IPS-11a (cell line): ENCODE measurements around the gene NES.

Source experiments
- H3K4me3 ChIP-seq: one replicate; pipeline ENCODE4 v1.5.1; 2013; ENCODE audit warnings: low read depth, low read length, control low read depth

NES gene

DNA sequence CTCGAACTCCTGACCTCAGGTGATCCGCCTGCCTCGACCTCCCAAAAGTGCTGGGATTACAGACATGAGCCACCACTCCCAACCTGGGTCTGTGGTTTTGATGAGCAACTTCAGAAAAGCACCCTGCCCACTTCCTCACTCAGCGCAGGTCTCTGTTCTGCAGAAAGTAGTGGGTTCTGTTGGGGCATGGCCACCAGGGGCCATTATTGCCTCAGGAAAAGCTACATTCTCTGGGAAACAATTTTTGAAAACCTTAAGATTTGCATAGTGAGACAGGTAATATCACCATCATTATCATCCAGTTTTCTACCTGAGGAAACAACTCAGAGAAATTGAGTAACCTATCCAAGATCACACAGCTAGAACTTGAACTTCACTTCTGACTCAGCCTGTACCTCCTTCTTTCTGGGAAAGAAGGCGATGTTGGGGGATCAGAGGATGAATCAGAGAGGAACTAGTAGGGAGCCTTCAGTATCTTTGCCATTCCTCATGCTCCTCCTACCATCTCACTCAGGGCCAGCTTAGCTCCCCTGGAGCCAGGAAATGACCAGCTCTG is 7.1 kb upstream of the NES start:
- no peak overlapping the region for H3K4me3 ChIP-seq

GRCh38 chr1:156682166-156682890 is 5.1 kb upstream of the NES start:
- no peak overlapping the region for H3K4me3 ChIP-seq

- H3K4me3 ChIP-seq = no peak overlapping the region
Observed at GRCh38 chr1:156681196-156681960, 4.2 kb upstream of the NES start.

DNA sequence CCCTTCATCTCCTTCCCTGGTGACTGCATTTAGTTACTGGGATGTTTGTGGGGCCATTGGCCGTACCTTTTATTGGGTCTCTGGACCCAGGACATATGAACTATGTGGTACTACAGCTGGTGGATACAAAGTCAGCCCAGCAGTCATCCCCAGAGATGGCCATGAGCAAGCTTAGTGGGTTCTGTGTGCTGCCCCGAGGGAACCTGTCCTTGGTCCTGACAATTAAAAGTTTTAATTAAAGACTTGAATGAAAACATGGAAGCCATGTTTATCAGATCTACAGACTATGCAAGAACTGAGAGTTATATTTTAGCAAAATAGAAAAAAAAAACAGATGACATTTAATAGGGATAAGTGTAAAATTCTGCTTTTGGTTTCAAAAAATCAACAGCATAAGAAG is 2.8 kb upstream of the NES start:
- no peak overlapping the region for H3K4me3 ChIP-seq

- peak overlapping the region; percentile 49 for H3K4me3 ChIP-seq
Observed at GRCh38 chr1:156677616-156678596, 699 bp upstream of the NES start.

GRCh38 chr1:156676114-156676819 is 940 bp downstream of the NES start:
- peak overlapping the region; percentile 49 for H3K4me3 ChIP-seq

DNA sequence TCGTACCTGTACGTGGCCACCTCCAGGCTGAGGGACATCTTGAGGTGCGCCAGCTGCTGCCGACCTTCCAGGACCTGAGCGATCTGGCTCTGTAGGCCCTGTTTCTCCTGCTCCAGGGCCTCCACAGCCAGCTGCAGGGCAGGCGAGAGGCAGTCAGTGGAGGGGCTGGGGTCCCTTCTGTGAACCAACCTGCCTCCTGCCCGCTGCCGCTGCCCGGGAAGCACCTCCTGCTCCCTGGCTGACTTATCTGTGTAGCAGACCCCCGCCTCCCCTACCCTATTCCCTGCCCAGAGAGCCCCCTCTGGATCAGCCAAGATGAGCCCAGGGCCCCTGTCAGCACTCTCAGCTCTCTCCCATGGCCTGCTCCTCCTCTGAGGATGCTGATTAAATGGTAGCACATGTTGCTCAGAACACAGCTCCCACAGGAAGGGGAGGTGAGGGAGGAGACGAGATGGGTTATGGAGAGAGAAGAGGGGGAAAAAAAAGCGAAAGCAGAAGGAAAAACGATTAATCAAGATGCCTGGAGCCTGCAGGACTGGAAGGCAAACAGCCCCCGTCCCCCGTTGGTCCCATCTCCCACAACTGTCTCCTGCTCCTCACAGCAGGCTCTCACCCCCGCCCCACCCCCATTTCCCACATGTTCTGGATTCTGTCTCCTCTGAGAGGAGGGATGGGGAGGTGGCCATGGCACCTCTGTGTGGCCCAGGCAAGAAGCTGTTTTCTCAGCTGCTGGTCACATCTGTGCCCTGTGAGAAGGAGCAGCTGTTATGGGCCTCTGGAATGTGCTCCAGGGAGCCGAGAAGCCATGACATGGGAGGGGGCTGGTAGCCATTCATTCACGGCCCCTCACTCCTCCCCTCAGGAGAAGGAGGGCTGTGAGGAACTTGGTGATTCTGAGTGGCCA is 1.7 kb downstream of the NES start:
- peak overlapping the region; percentile 49 for H3K4me3 ChIP-seq

- H3K4me3 ChIP-seq = peak overlapping the region; percentile 20
Observed at GRCh38 chr1:156673387-156674121, 3.7 kb downstream of the NES start.

- no peak overlapping the region for H3K4me3 ChIP-seq
Observed at GRCh38 chr1:156671804-156672203, 5.4 kb downstream of the NES start.

DNA sequence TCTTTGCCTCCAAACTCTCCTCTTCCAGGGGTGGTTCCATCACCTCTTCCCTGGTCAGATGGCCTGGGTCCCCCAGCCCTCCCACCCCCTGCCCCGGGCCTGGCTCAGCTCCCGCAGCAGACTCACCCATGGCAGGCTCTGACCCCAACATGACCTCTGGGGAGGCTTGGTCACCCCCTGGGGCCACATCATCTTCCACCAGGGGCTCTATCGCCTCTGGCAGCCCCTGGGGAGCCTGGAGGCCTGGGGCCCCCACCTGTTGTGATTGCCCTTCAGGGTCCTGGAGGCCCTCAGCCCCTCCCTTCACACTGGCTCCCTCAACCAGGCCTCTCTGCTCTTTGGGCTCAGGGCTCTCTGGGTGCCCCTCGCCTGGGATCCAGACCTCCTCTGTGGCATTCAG is 6.4 kb downstream of the NES start:
- no peak overlapping the region for H3K4me3 ChIP-seq

DNA sequence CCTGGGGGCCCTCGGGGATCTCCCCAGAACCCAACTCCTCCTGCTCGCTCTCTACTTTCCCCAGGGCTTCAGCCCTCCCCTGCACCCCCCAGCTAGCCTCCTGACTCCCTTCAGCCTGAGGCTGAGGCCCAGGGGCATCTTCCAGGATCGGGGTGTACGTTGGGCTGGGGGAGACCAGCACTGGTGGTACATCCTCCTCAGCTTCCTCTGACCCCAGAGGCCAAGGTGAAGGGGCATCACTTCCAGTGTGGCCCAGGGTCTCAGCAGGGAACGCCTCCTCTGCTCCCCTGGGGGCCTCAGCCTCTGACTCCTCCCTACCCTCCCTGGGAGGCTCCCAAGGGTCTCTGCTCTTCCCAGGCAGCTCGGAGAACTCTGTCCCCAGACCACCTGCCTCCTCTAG is 6.8 kb downstream of the NES start:
- H3K4me3 ChIP-seq = no peak overlapping the region

- no peak overlapping the region for H3K4me3 ChIP-seq
Observed at GRCh38 chr1:156669794-156670193, 7.4 kb downstream of the NES start.

GRCh38 chr1:156668801-156669637 is 8.2 kb downstream of the NES start:
- no peak overlapping the region for H3K4me3 ChIP-seq

GRCh38 chr1:156667968-156668709 is 9.1 kb downstream of the NES start:
- H3K4me3 ChIP-seq = no peak overlapping the region

GRCh38 chr1:156667610-156667967 is 9.6 kb downstream of the NES start:
- H3K4me3 ChIP-seq = no peak overlapping the region

- H3K4me3 ChIP-seq = no peak overlapping the region
Observed at GRCh38 chr1:156666862-156667609, 10.2 kb downstream of the NES start.
